ENCODE results near the gene ZGPAT. TPM values are rescaled to one million over a fixed set of nuclear protein-coding genes. Genes with fewer than 3 reads are reported as not detected.

ZGPAT gene
- total and polyA plus RNA-seq, 10 of the 15 experiments (the other 5 are each of a cell fraction or from before 2014, with no cell fraction given), result 0.58 to 52.9 (median 18.0) TPM

- TF ChIP-seq EP300 (IDR thresholded peaks at IDR 0.05; ENCODE audit: borderline replicate concordance in 1 of 2, control insufficient read depth in 1 of 2, low read depth in 2 of 2, low read length in 2 of 2) (0 out of 4 replicates have a peak, but pooled peaks of 1 of the 2 experiments have one; percentile 21), TCF3 (IDR thresholded peaks at IDR 0.05; ENCODE audit: borderline replicate concordance, insufficient read depth, low read depth, low read length) (peak; percentile 67; the same call in 1 of the 2 replicates), SRF (IDR thresholded peaks at IDR 0.05; ENCODE audit: low read depth in 2 of 2, low read length in 2 of 2) (no peak), RUNX3 (IDR thresholded peaks at IDR 0.05; ENCODE audit: low read length) (peak; percentile 24; the same call in 1 of the 2 replicates), MXI1 (IDR thresholded peaks at IDR 0.05; ENCODE audit: low read depth, low read length) (no peak), SIN3A (IDR thresholded peaks at IDR 0.05; ENCODE audit: low read depth, low read length) (no peak), MAX (IDR thresholded peaks at IDR 0.05; ENCODE audit: low read depth, low read length) (no peak), ATF3 (IDR thresholded peaks at IDR 0.05; ENCODE audit: borderline replicate concordance, extremely low read depth, low read depth, low read length) (no peak), SUPT20H (IDR thresholded peaks at IDR 0.05; ENCODE audit: borderline replicate concordance, control insufficient read depth, low read depth, low read length) (no peak), ZNF24 (IDR thresholded peaks at IDR 0.05) (no peak), MLLT1 (IDR thresholded peaks at IDR 0.05) (no peak), EGR1 (IDR thresholded peaks at IDR 0.05; ENCODE audit: borderline replicate concordance in 1 of 2, low read depth in 2 of 2, low read length in 2 of 2) (peak in 1 of 2 experiments; percentile 46; a peak in 1 of 3 replicates), MTA3 (IDR thresholded peaks at IDR 0.05; ENCODE audit: borderline replicate concordance, low read length) (0 out of 2 replicates have a peak, but pooled peaks have one; percentile 38), GABPA (IDR thresholded peaks at IDR 0.05; ENCODE audit: low read depth) (no peak), ZZZ3 (IDR thresholded peaks at IDR 0.05; ENCODE audit: control insufficient read depth, insufficient read length, low read depth) (no peak), HDAC2 (IDR thresholded peaks at IDR 0.05) (no peak), PML (IDR thresholded peaks at IDR 0.05; ENCODE audit: low read length) (no peak; the same call in 1 of the 2 replicates), TARDBP (IDR thresholded peaks at IDR 0.05; ENCODE audit: borderline replicate concordance) (peak; percentile 58; the same call in 1 of the 2 replicates), RAD21 (IDR thresholded peaks at IDR 0.05; ENCODE audit: insufficient read depth, low read depth, low read length) (no peak), RBBP5 (conservative IDR thresholded peaks at IDR 0.05) (no peak), SMC3 (IDR thresholded peaks at IDR 0.05; ENCODE audit: borderline replicate concordance, low read length) (no peak), NRF1 (conservative IDR thresholded peaks at IDR 0.05; ENCODE audit: low read depth, low read length) (no peak), NFIC (IDR thresholded peaks at IDR 0.05; ENCODE audit: low read depth, low read length) (no peak; the same call in 1 of the 2 replicates), JUNB (IDR thresholded peaks at IDR 0.05) (peak; percentile 39; the same call in 1 of the 2 replicates), RELB (IDR thresholded peaks at IDR 0.05; ENCODE audit: low read depth) (peak; percentile 60; the same call in 1 of the 2 replicates), WRNIP1 (IDR thresholded peaks at IDR 0.05; ENCODE audit: borderline replicate concordance, low read depth, low read length) (no peak), SP1 (IDR thresholded peaks at IDR 0.05; ENCODE audit: low read depth, low read length) (no peak)
Observed at GRCh38 chr20:63698739-63699465, 8.9 kb upstream of the ZGPAT start (continued).

Data from GM12878 (cell line).